Esophagus (tissue), 2 donors: ENCODE results near the gene TNIK. TPM values are rescaled to one million over a fixed set of nuclear protein-coding genes. Genes with fewer than 3 reads are reported as not detected.

Experiments used
- H3K27ac ChIP-seq, 2 donors: one replicate each; pipeline ENCODE4 v1.5.1; 2013; ENCODE audit warnings: low read depth in 2 of 2, mild to moderate bottlenecking in 2 of 2, inconsistent platforms in 1 of 2, low read length in 1 of 2, moderate library complexity in 1 of 2
- H3K27me3 ChIP-seq, 2 donors: one replicate each; pipeline ENCODE4 v1.6.1; 2013; ENCODE audit warnings: low read length in 2 of 2, control low read depth in 1 of 2, mild to moderate bottlenecking in 1 of 2; ENCODE audit not compliant: insufficient read depth in 2 of 2, control insufficient read depth in 1 of 2
- H3K36me3 ChIP-seq, 2 donors: one replicate each; pipeline ENCODE4 v1.6.1; 2013; ENCODE audit warnings: low read length in 1 of 2; ENCODE audit not compliant: control insufficient read depth in 2 of 2, insufficient read depth in 2 of 2
- H3K4me1 ChIP-seq, 2 donors: one replicate each; pipeline ENCODE4 v1.6.1; 2013; ENCODE audit warnings: low read length in 1 of 2; ENCODE audit not compliant: control insufficient read depth in 2 of 2, insufficient read depth in 2 of 2
- H3K4me3 ChIP-seq, 2 donors: one replicate each; pipeline ENCODE4 v1.5.1; 2013; ENCODE audit warnings: low read length in 2 of 2, mild to moderate bottlenecking in 2 of 2, low read depth in 1 of 2, moderate library complexity in 1 of 2
- H3K9me3 ChIP-seq, 2 donors: one replicate each; pipeline ENCODE4 v1.6.1; 2013; ENCODE audit warnings: mild to moderate bottlenecking in 2 of 2, low read depth in 1 of 2, low read length in 1 of 2, moderate library complexity in 1 of 2; ENCODE audit not compliant: control insufficient read depth in 2 of 2, insufficient read depth in 1 of 2
- WGBS, 2 donors: extraction: QIAGEN DNeasy Blood & Tissue Kit; methylation state at CpG; one replicate each; pipeline ENCODE4 v1.1.7; 2013; 5-methylcytosine and 5-hydroxymethylcytosine counted together
- polyA plus RNA-seq, 2 donors: library from polyadenylated mRNA; stranded (reverse); fragments of 200-250 nt; gene quantifications; one replicate each; pipeline ENCODE4 v1.2.3, GENCODE V29; 2013
- donor health status: healthy with polysubstance abuse.
- donor health status: Bipolar disorder and iron deficiency.

Gene TNIK
- polyA plus RNA-seq, 2 donors: 2.2 to 3.2 TPM

- Histone ChIP-seq H3K9me3 (no peaks in the 10 kb centered on the region), H3K27ac (no peak overlapping the region), H3K4me3 (no peak overlapping the region), H3K36me3 (no peaks in the 10 kb centered on the region), H3K27me3 (no peaks in the 10 kb centered on the region), H3K4me1 (peaks cover 0 to 2% of the 10 kb centered on the region in 2 donors)
- 41 to 55% methylated on average over 2 of the region's 2 CpGs for WGBS, 2 donors
Measured at GRCh38 chr3:171258316-171258715, 201.9 kb downstream of the TNIK start.

- Histone ChIP-seq H3K27me3 (no peaks in the 10 kb centered on the region), H3K27ac (peak overlapping the region in 1 of 2 donors; percentile 22)
Measured at GRCh38 chr3:171257251-171258203, 202.7 kb downstream of the TNIK start.

GRCh38 chr3:171256445-171257250 is 203.6 kb downstream of the TNIK start:
- no peak overlapping the region for H3K27ac ChIP-seq
- 93 to 95% methylated on average over 4 of the region's 4 CpGs for WGBS, 2 donors
- no peak overlapping the region for H3K4me3 ChIP-seq
- no peaks in the 10 kb centered on the region for H3K36me3 ChIP-seq
- H3K27me3 ChIP-seq: no peaks in the 10 kb centered on the region
- no peaks in the 10 kb centered on the region for H3K9me3 ChIP-seq
- H3K4me1 ChIP-seq: no peaks in the 10 kb centered on the region

More at GRCh38 chr3:171257251-171258203, 202.7 kb downstream of the TNIK start:
- no peak overlapping the region for H3K4me3 ChIP-seq
- H3K9me3 ChIP-seq: no peaks in the 10 kb centered on the region
- H3K4me1 ChIP-seq: peaks cover 0 to 2% of the 10 kb centered on the region in 2 donors
- H3K36me3 ChIP-seq: no peaks in the 10 kb centered on the region
- WGBS, 2 donors: 74 to 83% methylated on average over 7 of the region's 7 CpGs

GRCh38 chr3:171255236-171255806 is 204.9 kb downstream of the TNIK start:
- Histone ChIP-seq H3K36me3 (no peaks in the 10 kb centered on the region), H3K4me3 (no peak overlapping the region), H3K27me3 (no peaks in the 10 kb centered on the region), H3K4me1 (no peaks in the 10 kb centered on the region), H3K9me3 (no peaks in the 10 kb centered on the region), H3K27ac (no peak overlapping the region)
- WGBS, 2 donors: 52 to 53% methylated on average over 3 of the region's 3 CpGs

DNA sequence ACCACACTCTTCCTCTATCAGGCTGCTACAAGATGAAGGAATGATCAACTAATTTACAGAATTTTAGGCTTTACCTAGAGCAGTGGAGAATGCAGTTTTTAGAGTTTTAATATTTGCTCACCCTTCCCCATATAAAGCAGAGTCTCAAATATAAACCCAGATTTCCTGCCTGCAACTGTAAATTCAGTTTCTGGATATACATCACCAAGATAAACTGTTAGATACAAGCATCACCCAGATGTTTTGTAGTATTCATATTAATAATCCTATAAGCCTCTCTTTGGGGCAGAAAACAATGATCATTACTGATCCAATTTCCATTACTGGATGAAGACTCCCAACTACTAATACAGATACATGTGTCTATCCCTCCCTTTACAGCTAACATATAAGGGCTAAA is 205.9 kb downstream of the TNIK start:
- Histone ChIP-seq H3K27ac (no peak overlapping the region), H3K4me1 (no peaks in the 10 kb centered on the region), H3K9me3 (no peaks in the 10 kb centered on the region), H3K27me3 (no peaks in the 10 kb centered on the region), H3K36me3 (no peaks in the 10 kb centered on the region), H3K4me3 (no peak overlapping the region)

DNA sequence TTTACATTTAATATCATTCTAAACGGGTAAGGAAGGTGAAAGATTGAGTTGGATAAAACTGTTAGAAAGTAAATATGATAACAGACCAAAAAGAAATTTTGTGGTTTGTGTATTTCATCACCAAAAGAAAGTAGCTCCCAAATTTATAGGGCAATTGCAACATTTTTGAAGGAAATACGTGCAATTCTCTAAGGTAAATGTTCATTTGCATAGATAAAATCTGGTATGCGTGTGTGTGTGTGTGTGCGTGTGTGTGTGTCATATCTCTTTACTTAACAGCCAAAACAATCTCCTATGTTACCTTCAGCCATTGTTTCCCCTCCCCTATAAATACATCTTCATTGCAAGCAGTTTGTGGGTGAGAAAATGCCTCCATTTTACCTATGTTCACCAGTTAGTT is 208.4 kb downstream of the TNIK start:
- Histone ChIP-seq H3K4me3 (no peak overlapping the region), H3K9me3 (no peaks in the 10 kb centered on the region), H3K4me1 (no peaks in the 10 kb centered on the region), H3K27ac (no peak overlapping the region), H3K36me3 (no peaks in the 10 kb centered on the region), H3K27me3 (no peaks in the 10 kb centered on the region)
- WGBS, 2 donors: 87 to 88% methylated on average over 4 of the region's 4 CpGs

DNA sequence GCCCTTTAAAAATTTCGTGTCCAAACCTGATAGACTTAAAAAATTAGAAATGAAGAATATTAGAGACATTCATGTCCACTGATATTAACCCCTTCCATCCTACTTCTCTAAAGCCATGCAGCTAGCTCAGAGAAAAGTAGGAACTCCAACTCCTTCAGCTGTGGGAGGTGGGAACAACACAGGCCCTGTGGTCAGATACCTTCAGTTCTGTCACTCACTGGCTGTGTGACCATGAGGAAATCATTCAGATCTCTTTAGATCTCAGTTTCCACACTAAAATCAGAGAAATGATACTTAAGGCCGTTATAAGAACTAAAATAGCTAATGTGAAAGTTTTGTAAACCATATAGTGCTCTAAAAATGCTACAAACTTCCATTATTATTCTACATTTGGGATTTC is 209.8 kb downstream of the TNIK start:
- H3K27ac ChIP-seq: no peak overlapping the region
- 85 to 87% methylated on average over 2 of the region's 2 CpGs for WGBS, 2 donors
- H3K4me3 ChIP-seq: no peak overlapping the region
- no peaks in the 10 kb centered on the region for H3K27me3 ChIP-seq
- H3K9me3 ChIP-seq: no peaks in the 10 kb centered on the region
- H3K4me1 ChIP-seq: no peaks in the 10 kb centered on the region
- H3K36me3 ChIP-seq: no peaks in the 10 kb centered on the region

- H3K9me3 ChIP-seq: no peaks in the 10 kb centered on the region
- no peak overlapping the region for H3K4me3 ChIP-seq
Measured at GRCh38 chr3:171249245-171249644, 211.0 kb downstream of the TNIK start.

GRCh38 chr3:171248426-171249111 is 211.6 kb downstream of the TNIK start:
- no peak overlapping the region for H3K4me3 ChIP-seq
- H3K36me3 ChIP-seq: no peaks in the 10 kb centered on the region
- H3K9me3 ChIP-seq: no peaks in the 10 kb centered on the region
- no peaks in the 10 kb centered on the region for H3K4me1 ChIP-seq
- WGBS, 2 donors: 55 to 68% methylated on average over 4 of the region's 4 CpGs
- H3K27ac ChIP-seq: no peak overlapping the region
- no peaks in the 10 kb centered on the region for H3K27me3 ChIP-seq

More at GRCh38 chr3:171249245-171249644, 211.0 kb downstream of the TNIK start:
- no peaks in the 10 kb centered on the region for H3K4me1 ChIP-seq
- no peaks in the 10 kb centered on the region for H3K27me3 ChIP-seq
- no peaks in the 10 kb centered on the region for H3K36me3 ChIP-seq
- no peak overlapping the region for H3K27ac ChIP-seq
